SK-N-SH treated with all-trans-retinoic acid at 6 μM for 48 hours (cell line): Measurements from ENCODE around the gene ZHX3.
A peak's percentile ranks its signal among the peaks of the same experiment; 100 is the strongest.

Experiments used
- ATAC-seq: fragments of 200-7000 bp; cut with Tn5 transposase; 3 replicates; pipeline ENCODE4 v1.9.1; 2020; ENCODE audit warnings: mild to moderate bottlenecking, moderate library complexity
- BACH2 ChIP-seq: fragments of 250-450 bp; sonication (Bioruptor Pico); IDR thresholded peaks from 2 replicates; pipeline ENCODE4 v1.9.0; 2021; ENCODE audit warnings: mild to moderate bottlenecking, borderline replicate concordance
- CSDC2 ChIP-seq: fragments of 250-450 bp; sonication (Bioruptor Pico); IDR thresholded peaks from 2 replicates; pipeline ENCODE4 v1.5.0; 2020; ENCODE audit warnings: mild to moderate bottlenecking, moderate library complexity
- ESRRG ChIP-seq: fragments of 250-450 bp; sonication (Bioruptor Pico); IDR thresholded peaks from 2 replicates; pipeline ENCODE4 v1.6.1; 2021; ENCODE audit warnings: mild to moderate bottlenecking
- ISL1 ChIP-seq: fragments of 250-450 bp; sonication (Bioruptor Pico); IDR thresholded peaks from 2 replicates; pipeline ENCODE4 v2.1.2; 2022; ENCODE audit warnings: mild to moderate bottlenecking, moderate library complexity
- PPARA ChIP-seq: fragments of 250-450 bp; sonication (Bioruptor Pico); IDR thresholded peaks from 2 replicates; pipeline ENCODE4 v1.5.0; 2020; ENCODE audit warnings: mild to moderate bottlenecking, borderline replicate concordance
- RARB ChIP-seq: fragments of 250-450 bp; sonication (Bioruptor Pico); IDR thresholded peaks from 2 replicates; pipeline ENCODE4 v1.8.0; 2021; ENCODE audit warnings: mild to moderate bottlenecking, moderate library complexity
- SNAI2 ChIP-seq: fragments of 250-450 bp; sonication (Bioruptor Pico); IDR thresholded peaks from 2 replicates; pipeline ENCODE4 v1.5.0; 2020; ENCODE audit warnings: mild to moderate bottlenecking, moderate library complexity
- TCF4 ChIP-seq: fragments of 250-450 bp; sonication (Bioruptor Pico); IDR thresholded peaks from 2 replicates; pipeline ENCODE4 v1.8.0; 2021; ENCODE audit warnings: mild to moderate bottlenecking, moderate library complexity, borderline replicate concordance
- TOX ChIP-seq: fragments of 250-450 bp; sonication (Bioruptor Pico); IDR thresholded peaks from 2 replicates; pipeline ENCODE4 v1.8.0; 2021; ENCODE audit warnings: mild to moderate bottlenecking, moderate library complexity, borderline replicate concordance
- ZC3H10 ChIP-seq: fragments of 250-450 bp; sonication (Bioruptor Pico); IDR thresholded peaks from 2 replicates; pipeline ENCODE4 v1.5.1; 2021; ENCODE audit warnings: mild to moderate bottlenecking, moderate library complexity
- ZFP3 ChIP-seq: fragments of 250-450 bp; sonication (Bioruptor Pico); IDR thresholded peaks from 2 replicates; pipeline ENCODE4 v1.5.0; 2020; ENCODE audit warnings: mild to moderate bottlenecking, moderate library complexity
- ZFP30 ChIP-seq: fragments of 450-650 bp; formaldehyde crosslinking; IDR thresholded peaks from 2 replicates; pipeline ENCODE4 v1.5.0; 2022; ENCODE audit warnings: mild to moderate bottlenecking, moderate library complexity
- ZNF565 ChIP-seq: fragments of 450-650 bp; formaldehyde crosslinking; conservative IDR thresholded peaks from 2 replicates; pipeline ENCODE4 v1.5.0; 2020; ENCODE audit warnings: low read depth, mild to moderate bottlenecking, moderate library complexity
- ZNF70 ChIP-seq: fragments of 450-650 bp; formaldehyde crosslinking; IDR thresholded peaks from 2 replicates; pipeline ENCODE4 v1.5.0; 2020; ENCODE audit warnings: mild to moderate bottlenecking, moderate library complexity
- ZNF8 ChIP-seq: fragments of 450-650 bp; formaldehyde crosslinking; IDR thresholded peaks from 2 replicates; pipeline ENCODE4 v1.5.0; 2020; ENCODE audit warnings: mild to moderate bottlenecking, moderate library complexity
- TF ChIP-seq, protein P1 (sequence below): fragments of 250-450 bp; sonication (Bioruptor Pico); IDR thresholded peaks from 2 replicates; pipeline ENCODE4 v1.5.0; 2020; ENCODE audit warnings: mild to moderate bottlenecking, moderate library complexity
- TF ChIP-seq, protein P2 (sequence below): fragments of 250-450 bp; sonication (Bioruptor Pico); IDR thresholded peaks from 2 replicates; pipeline ENCODE4 v1.8.0; 2021; ENCODE audit warnings: low read depth, mild to moderate bottlenecking, moderate library complexity, borderline replicate concordance
- TF ChIP-seq, protein P3 (sequence below): fragments of 250-450 bp; sonication (Bioruptor Pico); IDR thresholded peaks from 2 replicates; pipeline ENCODE4 v1.5.1; 2020; ENCODE audit warnings: low read depth, mild to moderate bottlenecking, moderate library complexity
- TF ChIP-seq, protein P4 (sequence below): fragments of 250-450 bp; sonication (Bioruptor Pico); IDR thresholded peaks from 2 replicates; pipeline ENCODE4 v1.5.1; 2021; ENCODE audit warnings: mild to moderate bottlenecking, moderate library complexity

ZHX3 gene

DNA sequence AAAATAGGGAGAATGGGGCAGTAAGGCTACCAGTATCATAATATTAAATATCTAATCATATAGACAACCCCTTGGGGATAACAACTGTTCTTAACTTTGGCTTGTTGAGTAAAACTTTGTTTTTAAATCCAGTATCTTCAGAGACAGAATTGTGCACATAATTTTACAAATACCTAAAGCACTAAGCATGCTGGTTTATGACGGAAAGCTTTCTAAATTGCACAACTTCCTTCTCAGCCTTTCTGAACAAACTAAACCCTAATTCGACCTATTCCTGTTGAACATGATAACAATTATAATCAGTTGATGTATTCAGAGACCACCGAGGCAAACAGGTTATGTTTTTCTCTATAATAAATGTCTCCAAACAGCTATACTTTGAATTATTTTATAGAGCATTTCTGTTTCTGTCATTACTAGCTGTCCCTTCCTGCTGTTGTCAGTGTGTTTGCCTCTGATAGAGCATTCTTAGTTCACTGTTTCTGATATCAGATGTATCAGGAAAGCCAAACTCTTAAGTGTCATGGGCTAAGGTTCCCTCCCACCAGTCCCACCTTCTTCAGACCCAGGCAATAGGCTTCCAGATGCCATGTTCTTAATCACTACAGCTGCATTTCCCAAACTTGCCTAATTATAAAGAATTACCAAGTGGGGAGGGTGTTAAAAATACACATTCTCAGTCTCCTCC lies 8.7 kb downstream of the ZHX3 start:
- ATAC-seq: no peak
- TF ChIP-seq CSDC2 (CRISPR knock-in tag) (no peak), ZC3H10 (CRISPR knock-in tag) (no peak), ZFP3 (CRISPR knock-in tag) (no peak), BACH2 (no peak), TOX (CRISPR knock-in tag) (no peak), ZNF70 (CRISPR knock-in tag) (no peak), ISL1 (CRISPR knock-in tag) (no peak), ZNF565 (CRISPR knock-in tag) (no peak), TCF4 (no peak)
- TF ChIP-seq, protein P1, sequence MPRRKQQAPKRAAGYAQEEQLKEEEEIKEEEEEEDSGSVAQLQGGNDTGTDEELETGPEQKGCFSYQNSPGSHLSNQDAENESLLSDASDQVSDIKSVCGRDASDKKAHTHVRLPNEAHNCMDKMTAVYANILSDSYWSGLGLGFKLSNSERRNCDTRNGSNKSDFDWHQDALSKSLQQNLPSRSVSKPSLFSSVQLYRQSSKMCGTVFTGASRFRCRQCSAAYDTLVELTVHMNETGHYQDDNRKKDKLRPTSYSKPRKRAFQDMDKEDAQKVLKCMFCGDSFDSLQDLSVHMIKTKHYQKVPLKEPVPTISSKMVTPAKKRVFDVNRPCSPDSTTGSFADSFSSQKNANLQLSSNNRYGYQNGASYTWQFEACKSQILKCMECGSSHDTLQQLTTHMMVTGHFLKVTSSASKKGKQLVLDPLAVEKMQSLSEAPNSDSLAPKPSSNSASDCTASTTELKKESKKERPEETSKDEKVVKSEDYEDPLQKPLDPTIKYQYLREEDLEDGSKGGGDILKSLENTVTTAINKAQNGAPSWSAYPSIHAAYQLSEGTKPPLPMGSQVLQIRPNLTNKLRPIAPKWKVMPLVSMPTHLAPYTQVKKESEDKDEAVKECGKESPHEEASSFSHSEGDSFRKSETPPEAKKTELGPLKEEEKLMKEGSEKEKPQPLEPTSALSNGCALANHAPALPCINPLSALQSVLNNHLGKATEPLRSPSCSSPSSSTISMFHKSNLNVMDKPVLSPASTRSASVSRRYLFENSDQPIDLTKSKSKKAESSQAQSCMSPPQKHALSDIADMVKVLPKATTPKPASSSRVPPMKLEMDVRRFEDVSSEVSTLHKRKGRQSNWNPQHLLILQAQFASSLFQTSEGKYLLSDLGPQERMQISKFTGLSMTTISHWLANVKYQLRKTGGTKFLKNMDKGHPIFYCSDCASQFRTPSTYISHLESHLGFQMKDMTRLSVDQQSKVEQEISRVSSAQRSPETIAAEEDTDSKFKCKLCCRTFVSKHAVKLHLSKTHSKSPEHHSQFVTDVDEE (CRISPR knock-in tag): no peak
- TF ChIP-seq, protein P2, sequence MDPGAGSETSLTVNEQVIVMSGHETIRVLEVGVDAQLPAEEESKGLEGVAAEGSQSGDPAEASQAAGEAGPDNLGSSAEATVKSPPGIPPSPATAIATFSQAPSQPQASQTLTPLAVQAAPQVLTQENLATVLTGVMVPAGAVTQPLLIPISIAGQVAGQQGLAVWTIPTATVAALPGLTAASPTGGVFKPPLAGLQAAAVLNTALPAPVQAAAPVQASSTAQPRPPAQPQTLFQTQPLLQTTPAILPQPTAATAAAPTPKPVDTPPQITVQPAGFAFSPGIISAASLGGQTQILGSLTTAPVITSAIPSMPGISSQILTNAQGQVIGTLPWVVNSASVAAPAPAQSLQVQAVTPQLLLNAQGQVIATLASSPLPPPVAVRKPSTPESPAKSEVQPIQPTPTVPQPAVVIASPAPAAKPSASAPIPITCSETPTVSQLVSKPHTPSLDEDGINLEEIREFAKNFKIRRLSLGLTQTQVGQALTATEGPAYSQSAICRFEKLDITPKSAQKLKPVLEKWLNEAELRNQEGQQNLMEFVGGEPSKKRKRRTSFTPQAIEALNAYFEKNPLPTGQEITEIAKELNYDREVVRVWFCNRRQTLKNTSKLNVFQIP: no peak
- TF ChIP-seq, protein P3, sequence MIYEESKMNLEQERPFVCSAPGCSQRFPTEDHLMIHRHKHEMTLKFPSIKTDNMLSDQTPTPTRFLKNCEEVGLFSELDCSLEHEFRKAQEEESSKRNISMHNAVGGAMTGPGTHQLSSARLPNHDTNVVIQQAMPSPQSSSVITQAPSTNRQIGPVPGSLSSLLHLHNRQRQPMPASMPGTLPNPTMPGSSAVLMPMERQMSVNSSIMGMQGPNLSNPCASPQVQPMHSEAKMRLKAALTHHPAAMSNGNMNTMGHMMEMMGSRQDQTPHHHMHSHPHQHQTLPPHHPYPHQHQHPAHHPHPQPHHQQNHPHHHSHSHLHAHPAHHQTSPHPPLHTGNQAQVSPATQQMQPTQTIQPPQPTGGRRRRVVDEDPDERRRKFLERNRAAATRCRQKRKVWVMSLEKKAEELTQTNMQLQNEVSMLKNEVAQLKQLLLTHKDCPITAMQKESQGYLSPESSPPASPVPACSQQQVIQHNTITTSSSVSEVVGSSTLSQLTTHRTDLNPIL (CRISPR knock-in tag): no peak

DNA sequence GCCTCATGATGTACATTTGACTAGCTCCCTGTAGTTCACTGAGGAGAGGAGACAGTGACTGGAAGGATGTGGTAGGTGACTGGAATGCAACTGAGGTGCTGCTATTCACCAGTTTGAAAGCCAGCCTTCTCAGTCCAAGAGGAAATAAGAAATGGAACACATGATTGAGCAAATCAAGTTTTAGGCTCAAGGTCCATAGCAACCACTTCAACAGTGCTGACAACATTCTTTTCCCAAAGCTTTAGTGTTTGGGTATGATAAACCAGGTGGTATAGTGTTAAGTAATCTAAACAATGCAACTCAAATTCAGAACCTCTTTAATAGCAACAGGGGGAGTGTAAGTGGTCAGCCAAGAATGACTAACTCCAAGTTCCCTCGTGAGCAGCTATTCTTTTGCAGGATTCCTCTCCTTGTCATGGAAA lies 9.2 kb downstream of the ZHX3 start:
- TF ChIP-seq ZNF565 (CRISPR knock-in tag) (no peak), SNAI2 (CRISPR knock-in tag) (no peak), RARB (CRISPR knock-in tag) (no peak), ESRRG (no peak), ISL1 (CRISPR knock-in tag) (no peak), TCF4 (no peak), ZC3H10 (CRISPR knock-in tag) (no peak), ZFP3 (CRISPR knock-in tag) (no peak), CSDC2 (CRISPR knock-in tag) (no peak), BACH2 (no peak), ZNF8 (CRISPR knock-in tag) (no peak), TOX (CRISPR knock-in tag) (no peak), PPARA (no peak), ZNF70 (CRISPR knock-in tag) (no peak), ZFP30 (no peak)
- TF ChIP-seq, protein P1 (CRISPR knock-in tag): no peak
- TF ChIP-seq, protein P4, sequence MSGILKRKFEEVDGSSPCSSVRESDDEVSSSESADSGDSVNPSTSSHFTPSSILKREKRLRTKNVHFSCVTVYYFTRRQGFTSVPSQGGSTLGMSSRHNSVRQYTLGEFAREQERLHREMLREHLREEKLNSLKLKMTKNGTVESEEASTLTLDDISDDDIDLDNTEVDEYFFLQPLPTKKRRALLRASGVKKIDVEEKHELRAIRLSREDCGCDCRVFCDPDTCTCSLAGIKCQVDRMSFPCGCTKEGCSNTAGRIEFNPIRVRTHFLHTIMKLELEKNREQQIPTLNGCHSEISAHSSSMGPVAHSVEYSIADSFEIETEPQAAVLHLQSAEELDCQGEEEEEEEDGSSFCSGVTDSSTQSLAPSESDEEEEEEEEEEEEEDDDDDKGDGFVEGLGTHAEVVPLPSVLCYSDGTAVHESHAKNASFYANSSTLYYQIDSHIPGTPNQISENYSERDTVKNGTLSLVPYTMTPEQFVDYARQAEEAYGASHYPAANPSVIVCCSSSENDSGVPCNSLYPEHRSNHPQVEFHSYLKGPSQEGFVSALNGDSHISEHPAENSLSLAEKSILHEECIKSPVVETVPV (CRISPR knock-in tag): no peak
- TF ChIP-seq, all 23 proteins: peak for 0
- ATAC-seq: peak; percentile 63

DNA sequence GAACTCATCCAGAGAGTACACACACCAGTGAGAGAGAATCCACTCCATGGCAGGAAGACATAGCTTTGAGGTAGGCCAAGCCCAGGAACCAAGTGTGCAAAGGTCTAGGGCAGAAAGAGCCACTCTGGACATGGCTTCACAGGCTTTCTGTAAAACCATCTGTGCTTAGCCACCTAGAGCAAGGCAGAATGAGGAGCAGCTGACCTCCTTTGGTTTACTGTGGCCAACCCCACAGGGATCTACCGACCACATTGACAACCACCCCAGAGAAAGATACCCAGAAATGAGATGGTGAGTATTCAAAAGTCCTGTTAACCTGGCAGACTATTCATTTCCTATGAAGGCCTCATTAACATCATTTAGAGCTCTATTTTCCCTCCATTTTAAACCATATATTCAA lies 10.5 kb downstream of the ZHX3 start:
- TF ChIP-seq, protein P1 (CRISPR knock-in tag): no peak
- ATAC-seq: no peak
